ENCODE results near the gene RSRC1. TPM values are rescaled to one million over a fixed set of nuclear protein-coding genes. Genes with fewer than 3 reads are reported as not detected.
A peak's percentile ranks its signal among the peaks of the same experiment; 100 is the strongest.

The RSRC1 gene
- total and polyA plus RNA-seq, 2 of the 13 experiments (the other 11 are each of a cell fraction or from before 2014, with no cell fraction given): 4.9 to 63.0 TPM

- Histone ChIP-seq H3K4me2 (ENCODE audit: low read depth, low read length) (no peak overlapping the region), H3K9me3 (ENCODE audit: low read length) (no peaks in the 10 kb centered on the region), H3K79me2 (ENCODE audit: insufficient read depth, low read length) (no peaks in the 10 kb centered on the region), H3K4me1 (ENCODE audit: insufficient read depth, low read length) (0 out of 2 replicates have a peak, but pooled peaks cover 9% of the 10 kb centered on the region), H2AFZ (ENCODE audit: low read length) (no peak overlapping the region), H4K20me1 (ENCODE audit: insufficient read depth, low read length) (no peaks in the 10 kb centered on the region), H3K27me3 (ENCODE audit: control insufficient read depth in 1 of 2, insufficient read depth in 2 of 2, low read length in 2 of 2) (peaks cover 0 to 3% of the 10 kb centered on the region in 2 experiments; a peak in 1 of 5 replicates), H3K4me3 (replicated peaks in 1 of 3; ENCODE audit: insufficient read depth in 1 of 3, low read depth in 2 of 3, low read length in 3 of 3) (no peak overlapping the region), H3K27ac (ENCODE audit: extremely low read length, insufficient read depth, low read length) (no peak overlapping the region), H3K36me3 (replicated peaks in 1 of 2; ENCODE audit: control insufficient read depth in 1 of 2, insufficient read depth in 2 of 2, low read length in 2 of 2) (no peaks in the 10 kb centered on the region), H3K9ac (ENCODE audit: insufficient read depth, low read depth, low read length) (no peak overlapping the region)
- TF ChIP-seq ZFY (CRISPR knock-in tag; IDR thresholded peaks at IDR 0.05) (no peak), PCBP2 (optimal IDR thresholded peaks at IDR 0.05; ENCODE audit: low read depth, low read length, poor library complexity, severe bottlenecking) (peak; percentile 17)
- POLR2A ChIA-PET: no interaction called here
- 76% methylated on average over 16 of the region's 16 CpGs for WGBS (ENCODE audit: low lambda C conversion rate)
- in situ Hi-C loops (cut with HindIII; ENCODE audit: extremely low pct_ligation_motif_present, low pct_unique_long_range_greater_than_20kb) (no loop called here), intact Hi-C loops (cut with micrococcal nuclease; ENCODE audit: unreplicated experiment) (no loop called here)
- no TSS peak for BruUV-seq (replicated peaks)
- CTCF ChIA-PET (ENCODE audit: low intra/inter-chr PET ratio, low total read pairs): no interaction called here
- DNase-seq (ENCODE audit: low spot score) (no peak), FAIRE-seq (no peak), ATAC-seq (no peak)
Observed at GRCh38 chr3:158571969-158572765, 462.3 kb downstream of the RSRC1 start.

GRCh38 chr3:158572766-158573060 lies 462.8 kb downstream of the RSRC1 start:
- FAIRE-seq: no peak
- 0 out of 2 replicates have a peak, but pooled peaks cover 9% of the 10 kb centered on the region for H3K4me1 ChIP-seq (ENCODE audit: insufficient read depth, low read length)
- in situ Hi-C loops (cut with HindIII; ENCODE audit: extremely low pct_ligation_motif_present, low pct_unique_long_range_greater_than_20kb): no loop called here
- no peak for DNase-seq (ENCODE audit: low spot score)
- no peak overlapping the region for H3K9ac ChIP-seq (ENCODE audit: insufficient read depth, low read depth, low read length)
- 0 out of 2 replicates have a peak overlapping the region, but pooled peaks have one; percentile 12 for H3K4me2 ChIP-seq (ENCODE audit: low read depth, low read length)
- POLR2A ChIA-PET: no interaction called here
- no peak overlapping the region for H2AFZ ChIP-seq (ENCODE audit: low read length)
- no peaks in the 10 kb centered on the region for H3K9me3 ChIP-seq (ENCODE audit: low read length)
- no peaks in the 10 kb centered on the region for H4K20me1 ChIP-seq (ENCODE audit: insufficient read depth, low read length)
- WGBS (ENCODE audit: low lambda C conversion rate): 68% methylated on average over 6 of the region's 8 CpGs
- CTCF ChIA-PET (ENCODE audit: low intra/inter-chr PET ratio, low total read pairs): no interaction called here
- H3K27ac ChIP-seq (ENCODE audit: extremely low read length, insufficient read depth, low read length): no peak overlapping the region
- H3K36me3 ChIP-seq (replicated peaks in 1 of 2; ENCODE audit: control insufficient read depth in 1 of 2, insufficient read depth in 2 of 2, low read length in 2 of 2): no peaks in the 10 kb centered on the region
- BruUV-seq (replicated peaks): no TSS peak
- H3K27me3 ChIP-seq (ENCODE audit: control insufficient read depth in 1 of 2, insufficient read depth in 2 of 2, low read length in 2 of 2): 0 out of 5 replicates have a peak, but pooled peaks cover 0 to 3% of the 10 kb centered on the region in 2 experiments
- H3K4me3 ChIP-seq (replicated peaks in 1 of 3; ENCODE audit: insufficient read depth in 1 of 3, low read depth in 2 of 3, low read length in 3 of 3): no peak overlapping the region
- no peaks in the 10 kb centered on the region for H3K79me2 ChIP-seq (ENCODE audit: insufficient read depth, low read length)
- intact Hi-C loops (cut with micrococcal nuclease; ENCODE audit: unreplicated experiment): no loop called here
- ATAC-seq: peak; percentile 28; the same call in 2 of the 3 replicates
- TF ChIP-seq ZNF720 (CRISPR knock-in tag; IDR thresholded peaks at IDR 0.05) (no peak), ZKSCAN8 (CRISPR knock-in tag; IDR thresholded peaks at IDR 0.05; ENCODE audit: borderline replicate concordance) (no peak), JUN (CRISPR knock-in tag; IDR thresholded peaks at IDR 0.05) (no peak), ZNF44 (CRISPR knock-in tag; IDR thresholded peaks at IDR 0.05) (no peak), ZNF609 (CRISPR knock-in tag; IDR thresholded peaks at IDR 0.05; ENCODE audit: borderline replicate concordance) (no peak), ZNF761 (CRISPR knock-in tag; conservative IDR thresholded peaks at IDR 0.05) (no peak), ZNF503 (CRISPR knock-in tag; IDR thresholded peaks at IDR 0.05) (no peak), ZNF251 (CRISPR knock-in tag; IDR thresholded peaks at IDR 0.05) (no peak), EHMT2 (IDR thresholded peaks at IDR 0.05; ENCODE audit: borderline replicate concordance, low read depth, low read length) (no peak), RARG (CRISPR knock-in tag; IDR thresholded peaks at IDR 0.05; ENCODE audit: low read depth) (no peak)

All from HepG2 (cell line).